ENCODE data around the gene GGA3.

Gene GGA3

GRCh38 chr17:75244133-75244866, 17.1 kb downstream of the GGA3 start:
- no peak for DNase-seq

- DNase-seq: no peak
Observed at GRCh38 chr17:75242461-75243042, 18.9 kb downstream of the GGA3 start.

- no peak for DNase-seq
Observed at GRCh38 chr17:75241996-75242460, 19.4 kb downstream of the GGA3 start.

- no peak for DNase-seq
Observed at GRCh38 chr17:75241502-75241901, 19.9 kb downstream of the GGA3 start.

- no peak for DNase-seq
Observed at GRCh38 chr17:75241143-75241430, 20.3 kb downstream of the GGA3 start.

GRCh38 chr17:75240394-75241142, 20.8 kb downstream of the GGA3 start:
- DNase-seq: no peak

- DNase-seq: no peak
Observed at GRCh38 chr17:75239778-75240393, 21.5 kb downstream of the GGA3 start.

GRCh38 chr17:75239214-75239613, 22.2 kb downstream of the GGA3 start:
- no peak for DNase-seq

- DNase-seq: peak; percentile 24
Observed at GRCh38 chr17:75238684-75239191, 22.7 kb downstream of the GGA3 start.

GRCh38 chr17:75238020-75238580, 23.3 kb downstream of the GGA3 start:
- DNase-seq: no peak

GRCh38 chr17:75237100-75238014, 24.0 kb downstream of the GGA3 start:
- no peak for DNase-seq

- no peak for DNase-seq
Observed at GRCh38 chr17:75232786-75233185, 28.6 kb downstream of the GGA3 start.

- DNase-seq: no peak
Observed at GRCh38 chr17:75231741-75232464, 29.5 kb downstream of the GGA3 start.

- no peak for DNase-seq
Observed at GRCh38 chr17:75231071-75231470, 30.3 kb downstream of the GGA3 start.

- no peak for DNase-seq
Observed at GRCh38 chr17:75228847-75229246, 32.6 kb downstream of the GGA3 start.

- no peak for DNase-seq
Observed at GRCh38 chr17:75228305-75228704, 33.1 kb downstream of the GGA3 start.

- no peak for DNase-seq
Observed at GRCh38 chr17:75227729-75228128, 33.7 kb downstream of the GGA3 start.

GRCh38 chr17:75225016-75225415, 36.4 kb downstream of the GGA3 start:
- no peak for DNase-seq

- DNase-seq: no peak
Observed at GRCh38 chr17:75219815-75220214, 41.6 kb downstream of the GGA3 start.

- no peak for DNase-seq
Observed at GRCh38 chr17:75218131-75218530, 43.3 kb downstream of the GGA3 start.

GRCh38 chr17:75209061-75209460, 52.3 kb downstream of the GGA3 start:
- no peak for DNase-seq
